Activated CD8-positive, alpha-beta T cell treated with anti-CD3 and anti-CD28 coated beads for 36 hours (primary cell): ENCODE results near the gene TROAP. TPM values are rescaled to one million over a fixed set of nuclear protein-coding genes. Genes with fewer than 3 reads are reported as not detected.

Experiments
- ATAC-seq: fragments of 200-7000 bp; cut with Tn5 transposase; one replicate; pipeline ENCODE4 v1.10.0; 2021; ENCODE audit warnings: mild to moderate bottlenecking, moderate library complexity
- CTCF ChIA-PET: fragments of 350-600 bp; sonication (Branson Sonifier 250); formaldehyde crosslinking; loops from one replicate; lab custom pipeline; 2021; ENCODE audit warnings: antibody characterized with exemption; lab: Charles Lee
- POLR2A ChIA-PET: fragments of 350-600 bp; sonication (Branson Sonifier 250); formaldehyde crosslinking; loops from one replicate; lab custom pipeline; 2021; ENCODE audit warnings: antibody characterized with exemption; lab: Charles Lee
- DNase-seq: peaks from one replicate; pipeline ENCODE4 v3.0.0-alpha.2; 2020
- H3K27ac Mint-ChIP-seq: one replicate; pipeline ENCODE4 v1.8.0; 2021; ENCODE audit warnings: mild to moderate bottlenecking, mixed read lengths
- H3K27me3 Mint-ChIP-seq: one replicate; pipeline ENCODE4 v1.8.0; 2021; ENCODE audit warnings: mixed read lengths
- H3K36me3 Mint-ChIP-seq: one replicate; pipeline ENCODE4 v1.8.0; 2021; ENCODE audit warnings: low read depth, mixed read lengths
- H3K4me1 Mint-ChIP-seq: one replicate; pipeline ENCODE4 v1.8.0; 2021; ENCODE audit warnings: low read depth, mixed read lengths
- H3K4me3 Mint-ChIP-seq: one replicate; pipeline ENCODE4 v1.8.0; 2021; ENCODE audit warnings: mild to moderate bottlenecking, moderate library complexity, mixed read lengths
- H3K9me3 Mint-ChIP-seq: one replicate; pipeline ENCODE4 v1.8.0; 2021; ENCODE audit warnings: mixed read lengths
- CTCF ChIP-seq: fragments of 200-600 bp; IDR thresholded peaks from one replicate; pipeline ENCODE4 v1.8.0; 2022; ENCODE audit warnings: antibody characterized with exemption, mild to moderate bottlenecking
- intact Hi-C: fragments of 100-400 bp; cut with micrococcal nuclease; formaldehyde crosslinking; loops from one replicate; pipeline ENCODE4 v1.10.0; 2022
- total RNA-seq, 2 experiments: library from RNA; stranded (reverse); gene quantifications; one replicate each; pipeline ENCODE4 v1.2.3, GENCODE V29; 2021

The TROAP gene
- total RNA-seq, 2 experiments from 2014 or later = 46.6 to 52.6 TPM

- no peak for DNase-seq
- H3K27ac Mint-ChIP-seq = no peak overlapping the region
- intact Hi-C loops = no loop called here
- no peak for TF ChIP-seq CTCF
- H3K27me3 Mint-ChIP-seq = peaks cover 58% of the 10 kb centered on the region
- ChIA-PET CTCF (interaction anchor here (0.8 to 13.6 kb wide), 19 partner anchors 9 to 283 kb away, joined by 3 to 115 read pairs (median 6); partner anchors contain the start of genes C1QL4, DNAJC22, KCNH3 and TROAP), POLR2A (interaction anchor here (0.7 to 1.6 kb wide), 3 partner anchors 9 to 32 kb away, joined by 3 to 4 read pairs (median 3); partner anchors contain the start of gene TUBA1C)
- no peaks in the 10 kb centered on the region for H3K9me3 Mint-ChIP-seq
- H3K36me3 Mint-ChIP-seq = no peaks in the 10 kb centered on the region
- peak overlapping the region; percentile 5 for H3K4me3 Mint-ChIP-seq
- ATAC-seq = no peak
- peaks cover 13% of the 10 kb centered on the region for H3K4me1 Mint-ChIP-seq
Measured at GRCh38 chr12:49297695-49298060, 25.4 kb upstream of the TROAP start.

- Mint-ChIP-seq H3K9me3 (no peaks in the 10 kb centered on the region), H3K4me1 (peaks cover 13% of the 10 kb centered on the region), H3K27ac (no peak overlapping the region), H3K36me3 (no peaks in the 10 kb centered on the region), H3K4me3 (no peak overlapping the region), H3K27me3 (peaks cover 62% of the 10 kb centered on the region)
- ATAC-seq (no peak), DNase-seq (peak; percentile 41)
- CTCF ChIA-PET = interaction anchor here (1.3 to 13.6 kb wide), 7 partner anchors 8 to 209 kb away, joined by 3 to 115 read pairs (median 11); partner anchors contain the start of genes C1QL4 and DNAJC22
- intact Hi-C loops = no loop called here
- TF ChIP-seq CTCF = no peak
- POLR2A ChIA-PET = interaction anchor here (1.5 kb wide), 2 partner anchors 24 to 44 kb away, joined by 3 read pairs; no protein-coding TSS in a partner anchor
Measured at GRCh38 chr12:49298160-49298559, 24.9 kb upstream of the TROAP start.

- no peak overlapping the region for H3K27ac Mint-ChIP-seq
- no peaks in the 10 kb centered on the region for H3K36me3 Mint-ChIP-seq
- H3K9me3 Mint-ChIP-seq = no peaks in the 10 kb centered on the region
- peaks cover 44% of the 10 kb centered on the region for H3K27me3 Mint-ChIP-seq
- ATAC-seq = no peak
- H3K4me3 Mint-ChIP-seq = no peak overlapping the region
- intact Hi-C loops = no loop called here
- peak; percentile 20 for DNase-seq
- H3K4me1 Mint-ChIP-seq = peaks cover 6% of the 10 kb centered on the region
- ChIA-PET POLR2A (no interaction called here), CTCF (interaction anchor here (1.1 to 5.1 kb wide), 3 partner anchors 8 to 46 kb away, joined by 3 to 20 read pairs (median 15); no protein-coding TSS in a partner anchor)
- TF ChIP-seq CTCF = no peak
Measured at GRCh38 chr12:49301760-49302159, 21.3 kb upstream of the TROAP start.

- ChIA-PET POLR2A (no interaction called here), CTCF (interaction anchor here (0.7 to 5.1 kb wide), 9 partner anchors 10 to 370 kb away, joined by 3 to 20 read pairs (median 6); partner anchors contain the start of genes PRPH and SPATS2)
- Mint-ChIP-seq H3K27me3 (peaks cover 34% of the 10 kb centered on the region), H3K27ac (no peak overlapping the region), H3K9me3 (no peaks in the 10 kb centered on the region), H3K4me1 (no peaks in the 10 kb centered on the region), H3K4me3 (no peak overlapping the region), H3K36me3 (no peaks in the 10 kb centered on the region)
- DNase-seq (no peak), ATAC-seq (no peak)
- no peak for TF ChIP-seq CTCF
- intact Hi-C loops = no loop called here
Measured at GRCh38 chr12:49304161-49304560, 18.9 kb upstream of the TROAP start.

- intact Hi-C loops = no loop called here
- DNase-seq = no peak
- Mint-ChIP-seq H3K36me3 (no peaks in the 10 kb centered on the region), H3K27me3 (peaks cover 37% of the 10 kb centered on the region), H3K4me1 (no peaks in the 10 kb centered on the region), H3K4me3 (no peak overlapping the region), H3K9me3 (no peaks in the 10 kb centered on the region), H3K27ac (no peak overlapping the region)
- ChIA-PET CTCF (interaction anchor here (0.8 to 5.1 kb wide), 5 partner anchors 12 to 559 kb away, joined by 3 to 20 read pairs (median 10); partner anchors contain the start of gene PRPH), POLR2A (no interaction called here)
- TF ChIP-seq CTCF = no peak
- ATAC-seq = no peak
Measured at GRCh38 chr12:49305762-49306510, 17.1 kb upstream of the TROAP start.
